Endothelial cell (in vitro differentiated cells): ENCODE measurements around the gene UGT1A8. TPM values are rescaled to one million over a fixed set of nuclear protein-coding genes. Genes with fewer than 3 reads are reported as not detected.

ENCODE experiments used
- DNase-seq: peaks from one replicate; pipeline ENCODE4 v3.0.0; 2021; ENCODE audit warnings: low spot score
- H3K27ac Mint-ChIP-seq: one replicate; pipeline ENCODE4 v1.8.0; 2021; ENCODE audit warnings: mixed read lengths, inconsistent platforms; ENCODE audit not compliant: unreplicated experiment
- H3K27me3 Mint-ChIP-seq: one replicate; pipeline ENCODE4 v1.8.0; 2021; ENCODE audit warnings: mild to moderate bottlenecking, moderate library complexity, mixed read lengths, inconsistent platforms; ENCODE audit not compliant: unreplicated experiment
- H3K36me3 Mint-ChIP-seq: one replicate; pipeline ENCODE4 v1.8.0; 2021; ENCODE audit warnings: mild to moderate bottlenecking, low read depth, mixed read lengths, inconsistent platforms; ENCODE audit not compliant: unreplicated experiment
- H3K4me1 Mint-ChIP-seq: one replicate; pipeline ENCODE4 v1.8.0; 2021; ENCODE audit warnings: mild to moderate bottlenecking, mixed read lengths, inconsistent platforms; ENCODE audit not compliant: unreplicated experiment
- H3K4me3 Mint-ChIP-seq: one replicate; pipeline ENCODE4 v1.8.0; 2021; ENCODE audit warnings: mild to moderate bottlenecking, mixed read lengths, inconsistent platforms; ENCODE audit not compliant: unreplicated experiment
- H3K9me3 Mint-ChIP-seq: one replicate; pipeline ENCODE4 v1.8.0; 2021; ENCODE audit warnings: mixed read lengths, inconsistent platforms; ENCODE audit not compliant: unreplicated experiment
- total RNA-seq: library from RNA; stranded (reverse); fragmentation: NEBNext Ultra II Directional; extraction: Animal tissue kit (Norgen Biotek cat#: 25700); gene quantifications from one replicate; pipeline ENCODE4 v1.2.1, GENCODE V29; 2021; ENCODE audit not compliant: unreplicated experiment
- TF ChIP-seq, protein P1 (sequence below): fragments of 200-600 bp; sonication (generic); IDR thresholded peaks from one replicate; pipeline ENCODE4 v1.5.0; 2021; ENCODE audit warnings: antibody characterized with exemption; ENCODE audit not compliant: unreplicated experiment

Gene UGT1A8
- total RNA-seq, 1 donor from 2014 or later = not detected

DNA sequence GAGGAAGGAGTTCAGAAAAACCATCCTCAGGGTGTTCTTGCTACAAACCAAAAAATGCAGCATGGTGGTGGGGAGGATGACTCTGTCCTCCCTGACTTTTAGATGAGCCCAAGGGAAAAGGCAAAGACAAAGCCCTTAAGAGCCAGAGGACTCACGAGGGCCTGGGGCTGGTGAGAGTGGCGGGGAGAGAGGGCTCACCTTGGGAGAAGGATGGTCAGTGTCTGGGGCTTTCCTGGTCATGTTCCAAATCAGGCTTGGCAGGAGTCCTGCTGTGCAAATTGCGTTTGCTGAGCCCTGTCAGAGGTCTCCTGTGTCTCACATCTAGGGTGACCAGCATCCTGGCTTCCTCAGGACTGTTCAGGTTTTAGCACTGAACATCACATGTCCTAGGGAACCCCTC lies 147.3 kb downstream of the UGT1A8 start:
- Mint-ChIP-seq H3K27me3 (no peaks in the 10 kb centered on the region), H3K36me3 (no peaks in the 10 kb centered on the region)

GRCh38 chr2:233766416-233766815 lies 149.0 kb downstream of the UGT1A8 start:
- Mint-ChIP-seq H3K36me3 (no peaks in the 10 kb centered on the region), H3K4me1 (no peaks in the 10 kb centered on the region), H3K27ac (no peak overlapping the region), H3K9me3 (no peaks in the 10 kb centered on the region), H3K4me3 (no peak overlapping the region), H3K27me3 (no peaks in the 10 kb centered on the region)
- TF ChIP-seq, protein P1, sequence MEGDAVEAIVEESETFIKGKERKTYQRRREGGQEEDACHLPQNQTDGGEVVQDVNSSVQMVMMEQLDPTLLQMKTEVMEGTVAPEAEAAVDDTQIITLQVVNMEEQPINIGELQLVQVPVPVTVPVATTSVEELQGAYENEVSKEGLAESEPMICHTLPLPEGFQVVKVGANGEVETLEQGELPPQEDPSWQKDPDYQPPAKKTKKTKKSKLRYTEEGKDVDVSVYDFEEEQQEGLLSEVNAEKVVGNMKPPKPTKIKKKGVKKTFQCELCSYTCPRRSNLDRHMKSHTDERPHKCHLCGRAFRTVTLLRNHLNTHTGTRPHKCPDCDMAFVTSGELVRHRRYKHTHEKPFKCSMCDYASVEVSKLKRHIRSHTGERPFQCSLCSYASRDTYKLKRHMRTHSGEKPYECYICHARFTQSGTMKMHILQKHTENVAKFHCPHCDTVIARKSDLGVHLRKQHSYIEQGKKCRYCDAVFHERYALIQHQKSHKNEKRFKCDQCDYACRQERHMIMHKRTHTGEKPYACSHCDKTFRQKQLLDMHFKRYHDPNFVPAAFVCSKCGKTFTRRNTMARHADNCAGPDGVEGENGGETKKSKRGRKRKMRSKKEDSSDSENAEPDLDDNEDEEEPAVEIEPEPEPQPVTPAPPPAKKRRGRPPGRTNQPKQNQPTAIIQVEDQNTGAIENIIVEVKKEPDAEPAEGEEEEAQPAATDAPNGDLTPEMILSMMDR = no peak
- no peak for DNase-seq

More for the DNA sequence above, 147.3 kb downstream of the UGT1A8 start:
- Mint-ChIP-seq H3K4me1 (no peaks in the 10 kb centered on the region), H3K27ac (no peak overlapping the region), H3K9me3 (no peaks in the 10 kb centered on the region), H3K4me3 (no peak overlapping the region)
- no peak for DNase-seq
- TF ChIP-seq, protein P1 = no peak

DNA sequence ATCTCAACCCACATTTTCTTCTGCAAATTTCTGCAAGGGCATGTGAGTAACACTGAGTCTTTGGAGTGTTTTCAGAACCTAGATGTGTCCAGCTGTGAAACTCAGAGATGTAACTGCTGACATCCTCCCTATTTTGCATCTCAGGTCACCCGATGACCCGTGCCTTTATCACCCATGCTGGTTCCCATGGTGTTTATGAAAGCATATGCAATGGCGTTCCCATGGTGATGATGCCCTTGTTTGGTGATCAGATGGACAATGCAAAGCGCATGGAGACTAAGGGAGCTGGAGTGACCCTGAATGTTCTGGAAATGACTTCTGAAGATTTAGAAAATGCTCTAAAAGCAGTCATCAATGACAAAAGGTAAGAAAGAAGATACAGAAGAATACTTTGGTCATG lies 150.6 kb downstream of the UGT1A8 start:
- no peak for DNase-seq
- TF ChIP-seq, protein P1 = no peak
- no peak overlapping the region for H3K27ac Mint-ChIP-seq
- no peaks in the 10 kb centered on the region for H3K4me1 Mint-ChIP-seq
- no peaks in the 10 kb centered on the region for H3K27me3 Mint-ChIP-seq
- no peak overlapping the region for H3K4me3 Mint-ChIP-seq
- H3K9me3 Mint-ChIP-seq = no peaks in the 10 kb centered on the region
- H3K36me3 Mint-ChIP-seq = no peaks in the 10 kb centered on the region

- no peak overlapping the region for H3K27ac Mint-ChIP-seq
- no peak overlapping the region for H3K4me3 Mint-ChIP-seq
- TF ChIP-seq, protein P1 = no peak
- H3K9me3 Mint-ChIP-seq = no peaks in the 10 kb centered on the region
- no peaks in the 10 kb centered on the region for H3K27me3 Mint-ChIP-seq
- H3K4me1 Mint-ChIP-seq = no peaks in the 10 kb centered on the region
- H3K36me3 Mint-ChIP-seq = no peaks in the 10 kb centered on the region
- no peak for DNase-seq
These were observed 151.8 kb downstream of the UGT1A8 start for GRCh38 chr2:233769260-233769659.

DNA sequence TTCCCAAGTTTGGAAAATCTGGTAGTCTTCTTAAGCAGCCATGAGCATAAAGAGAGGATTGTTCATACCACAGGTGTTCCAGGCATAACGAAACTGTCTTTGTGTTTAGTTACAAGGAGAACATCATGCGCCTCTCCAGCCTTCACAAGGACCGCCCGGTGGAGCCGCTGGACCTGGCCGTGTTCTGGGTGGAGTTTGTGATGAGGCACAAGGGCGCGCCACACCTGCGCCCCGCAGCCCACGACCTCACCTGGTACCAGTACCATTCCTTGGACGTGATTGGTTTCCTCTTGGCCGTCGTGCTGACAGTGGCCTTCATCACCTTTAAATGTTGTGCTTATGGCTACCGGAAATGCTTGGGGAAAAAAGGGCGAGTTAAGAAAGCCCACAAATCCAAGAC lies 154.7 kb downstream of the UGT1A8 start:
- Mint-ChIP-seq H3K36me3 (no peaks in the 10 kb centered on the region), H3K4me1 (no peaks in the 10 kb centered on the region), H3K4me3 (no peak overlapping the region), H3K9me3 (no peaks in the 10 kb centered on the region), H3K27me3 (no peaks in the 10 kb centered on the region), H3K27ac (no peak overlapping the region)
- TF ChIP-seq, protein P1 = no peak
- DNase-seq = no peak
